OCI-LY1 (cell line): ENCODE measurements around the gene PECR.

Experiments used
- H2AFZ ChIP-seq: fragments of 200-600 bp; sonication (generic), shearing (Covaris generic); 2 replicates; pipeline ENCODE4 v1.6.0; 2014; ENCODE audit warnings: antibody characterized with exemption, mild to moderate bottlenecking, low read length
- H3F3A ChIP-seq: fragments of 200-600 bp; sonication (generic), shearing (Covaris generic); 2 replicates; pipeline ENCODE4 v1.6.0; 2014; ENCODE audit warnings: mild to moderate bottlenecking, antibody characterized with exemption, low read length, moderate library complexity; ENCODE audit not compliant: insufficient read depth
- H3K27ac ChIP-seq: fragments of 200-600 bp; sonication (generic); 2 replicates; pipeline ENCODE4 v1.5.1; 2014; ENCODE audit warnings: low read length, mixed run types, mild to moderate bottlenecking, low read depth; ENCODE audit not compliant: poor library complexity, severe bottlenecking
- H3K27me3 ChIP-seq: fragments of 200-600 bp; sonication (generic); 2 replicates; pipeline ENCODE4 v1.6.0; 2014; ENCODE audit warnings: antibody characterized with exemption, mild to moderate bottlenecking, low read length, moderate library complexity; ENCODE audit not compliant: insufficient read depth
- H3K36me3 ChIP-seq: fragments of 200-600 bp; sonication (generic); 2 replicates; pipeline ENCODE4 v1.6.1; 2014; ENCODE audit warnings: mild to moderate bottlenecking, antibody characterized with exemption, low read length, moderate library complexity, mixed read lengths; ENCODE audit not compliant: insufficient read depth
- H3K4me1 ChIP-seq: fragments of 200-600 bp; sonication (generic); 2 replicates; pipeline ENCODE4 v1.5.1; 2014; ENCODE audit warnings: mild to moderate bottlenecking, low read length, moderate library complexity; ENCODE audit not compliant: insufficient read depth, severe bottlenecking
- H3K4me2 ChIP-seq: fragments of 200-600 bp; sonication (generic), shearing (Covaris generic); 2 replicates; pipeline ENCODE4 v1.6.1; 2014; ENCODE audit warnings: low read length
- H3K4me3 ChIP-seq: fragments of 200-600 bp; sonication (generic); 2 replicates; pipeline ENCODE4 v1.5.1; 2014; ENCODE audit warnings: low read length, low read depth, mild to moderate bottlenecking, mixed read lengths; ENCODE audit not compliant: poor library complexity, severe bottlenecking
- H3K79me2 ChIP-seq: fragments of 200-600 bp; shearing (Covaris generic); 2 replicates; pipeline ENCODE4 v1.6.1; 2016; ENCODE audit warnings: mixed run types, low read length, mixed read lengths; ENCODE audit not compliant: insufficient read depth
- H3K9ac ChIP-seq: fragments of 200-600 bp; sonication (generic), shearing (Covaris generic); 2 replicates; pipeline ENCODE4 v1.6.1; 2014; ENCODE audit warnings: mild to moderate bottlenecking, low read length, mixed read lengths
- H3K9me2 ChIP-seq: fragments of 200-600 bp; sonication (generic), shearing (Covaris generic); 2 replicates; pipeline ENCODE4 v1.6.1; 2014; ENCODE audit warnings: low read depth, mild to moderate bottlenecking, low read length, mixed read lengths
- H3K9me3 ChIP-seq: fragments of 200-600 bp; shearing (Covaris generic); 2 replicates; pipeline ENCODE4 v1.6.1; 2014; ENCODE audit warnings: low read length, mixed read lengths
- H4K20me1 ChIP-seq: fragments of 200-600 bp; sonication (generic), shearing (Covaris generic); 2 replicates; pipeline ENCODE4 v1.6.0; 2016; ENCODE audit warnings: mild to moderate bottlenecking, low read length; ENCODE audit not compliant: insufficient read depth
- EZH2 ChIP-seq: fragments of 200-600 bp; sonication (generic), shearing (Covaris generic); IDR thresholded peaks from 2 replicates; pipeline ENCODE4 v1.8.0; 2017; ENCODE audit warnings: borderline replicate concordance, mixed run types, mild to moderate bottlenecking, antibody characterized with exemption, low read length, moderate library complexity, mixed read lengths
- TF ChIP-seq, protein P1 (sequence below): fragments of 200-600 bp; sonication (generic), shearing (Covaris generic); IDR thresholded peaks from 2 replicates; pipeline ENCODE4 v1.5.1; 2017; ENCODE audit warnings: mild to moderate bottlenecking, antibody characterized with exemption, low read length, moderate library complexity, mixed read lengths

Gene PECR

DNA sequence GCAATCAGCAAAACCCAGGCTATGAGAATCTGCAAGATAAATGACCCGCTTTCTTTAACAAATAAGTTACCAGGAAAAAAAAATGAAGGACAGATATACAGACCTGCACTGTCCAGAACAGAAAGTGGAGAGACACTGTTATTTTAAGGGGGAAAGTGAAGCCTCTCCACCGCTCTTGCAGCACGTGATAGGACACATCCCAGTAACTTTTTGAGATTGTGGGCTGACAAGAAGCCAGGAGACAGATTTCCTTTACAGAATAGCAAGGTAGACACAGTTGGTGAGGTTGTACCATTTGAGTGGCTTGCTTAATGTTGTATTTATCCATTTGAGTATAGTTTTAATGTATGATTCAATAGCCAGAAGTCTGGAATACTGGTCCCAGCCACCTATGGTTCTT lies 13.1 kb upstream of the PECR start:
- H3K27ac ChIP-seq: no peak overlapping the region
- H3K4me2 ChIP-seq: no peak overlapping the region
- no peaks in the 10 kb centered on the region for H3K36me3 ChIP-seq
- no peaks in the 10 kb centered on the region for H4K20me1 ChIP-seq
- no peaks in the 10 kb centered on the region for H3K4me1 ChIP-seq
- H3K27me3 ChIP-seq: no peaks in the 10 kb centered on the region; the same call in 1 of the 2 replicates
- no peak overlapping the region for H2AFZ ChIP-seq
- no peaks in the 10 kb centered on the region for H3K9me3 ChIP-seq
- H3K9me2 ChIP-seq: no peaks in the 10 kb centered on the region
- no peaks in the 10 kb centered on the region for H3K79me2 ChIP-seq
- H3F3A ChIP-seq: no peaks in the 10 kb centered on the region
- no peak overlapping the region for H3K9ac ChIP-seq
- no peak overlapping the region for H3K4me3 ChIP-seq
- TF ChIP-seq, protein P1, sequence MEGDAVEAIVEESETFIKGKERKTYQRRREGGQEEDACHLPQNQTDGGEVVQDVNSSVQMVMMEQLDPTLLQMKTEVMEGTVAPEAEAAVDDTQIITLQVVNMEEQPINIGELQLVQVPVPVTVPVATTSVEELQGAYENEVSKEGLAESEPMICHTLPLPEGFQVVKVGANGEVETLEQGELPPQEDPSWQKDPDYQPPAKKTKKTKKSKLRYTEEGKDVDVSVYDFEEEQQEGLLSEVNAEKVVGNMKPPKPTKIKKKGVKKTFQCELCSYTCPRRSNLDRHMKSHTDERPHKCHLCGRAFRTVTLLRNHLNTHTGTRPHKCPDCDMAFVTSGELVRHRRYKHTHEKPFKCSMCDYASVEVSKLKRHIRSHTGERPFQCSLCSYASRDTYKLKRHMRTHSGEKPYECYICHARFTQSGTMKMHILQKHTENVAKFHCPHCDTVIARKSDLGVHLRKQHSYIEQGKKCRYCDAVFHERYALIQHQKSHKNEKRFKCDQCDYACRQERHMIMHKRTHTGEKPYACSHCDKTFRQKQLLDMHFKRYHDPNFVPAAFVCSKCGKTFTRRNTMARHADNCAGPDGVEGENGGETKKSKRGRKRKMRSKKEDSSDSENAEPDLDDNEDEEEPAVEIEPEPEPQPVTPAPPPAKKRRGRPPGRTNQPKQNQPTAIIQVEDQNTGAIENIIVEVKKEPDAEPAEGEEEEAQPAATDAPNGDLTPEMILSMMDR: no peak
- TF ChIP-seq EZH2: no peak

DNA sequence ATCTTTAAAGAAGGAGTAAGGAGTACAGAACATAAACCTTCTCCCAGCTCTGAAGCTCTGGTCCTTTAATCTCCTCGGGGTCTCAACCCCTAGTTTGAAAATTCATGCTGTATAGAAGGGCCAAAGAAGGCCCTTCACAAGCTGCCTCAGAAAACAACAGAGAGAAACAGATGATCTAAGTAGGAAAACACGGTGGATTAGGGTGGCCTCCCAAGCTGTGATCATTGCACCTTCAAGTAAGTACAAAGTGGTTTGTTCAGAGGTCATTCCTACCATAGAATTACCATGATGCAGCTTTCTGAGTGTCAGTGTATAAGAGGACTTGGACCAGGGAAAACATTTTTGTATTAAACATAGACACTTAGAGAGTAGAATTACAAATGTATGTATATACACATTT lies 11.0 kb upstream of the PECR start:
- Histone ChIP-seq H3K9ac (no peak overlapping the region), H4K20me1 (no peaks in the 10 kb centered on the region), H2AFZ (no peak overlapping the region), H3K4me1 (no peaks in the 10 kb centered on the region), H3K9me3 (no peaks in the 10 kb centered on the region), H3F3A (no peaks in the 10 kb centered on the region), H3K79me2 (no peaks in the 10 kb centered on the region), H3K4me3 (no peak overlapping the region), H3K9me2 (no peaks in the 10 kb centered on the region), H3K27ac (no peak overlapping the region), H3K27me3 (no peaks in the 10 kb centered on the region; the same call in 1 of the 2 replicates), H3K36me3 (no peaks in the 10 kb centered on the region), H3K4me2 (no peak overlapping the region)
- TF ChIP-seq EZH2: no peak
- TF ChIP-seq, protein P1: no peak

DNA sequence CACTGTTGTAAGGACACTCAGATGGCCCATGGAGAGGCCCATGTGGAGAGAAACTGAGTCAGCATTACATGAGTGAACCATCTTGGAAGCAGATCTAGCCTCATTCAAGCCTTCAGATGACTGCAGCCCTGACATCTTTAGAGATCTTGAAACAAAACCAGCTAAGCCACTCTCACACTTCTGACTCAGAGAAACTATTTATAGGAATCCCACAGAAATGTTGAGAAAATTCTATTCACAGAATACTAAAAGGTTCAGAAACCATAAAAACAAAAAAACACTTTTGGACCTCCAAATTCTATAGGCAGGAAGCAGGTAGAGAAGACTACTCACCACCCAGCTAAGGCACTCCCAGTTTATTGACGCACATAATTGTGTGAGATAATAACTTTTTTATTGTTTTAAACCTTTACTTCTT lies 8.8 kb upstream of the PECR start:
- Histone ChIP-seq H3K9me2 (no peaks in the 10 kb centered on the region), H3K4me1 (no peaks in the 10 kb centered on the region), H2AFZ (no peak overlapping the region), H3K9me3 (no peaks in the 10 kb centered on the region), H3K4me2 (no peak overlapping the region), H3K36me3 (no peaks in the 10 kb centered on the region), H3K27me3 (no peaks in the 10 kb centered on the region; the same call in 1 of the 2 replicates), H3K4me3 (no peak overlapping the region), H3F3A (no peaks in the 10 kb centered on the region), H4K20me1 (no peaks in the 10 kb centered on the region), H3K79me2 (no peaks in the 10 kb centered on the region), H3K9ac (no peak overlapping the region), H3K27ac (no peak overlapping the region)
- TF ChIP-seq, protein P1: no peak
- no peak for TF ChIP-seq EZH2
